Ramos (cell line): Measurements from ENCODE around the gene MYO15A.

Source experiments
- in situ Hi-C: fragments of 300-500 bp; cut with MboI; formaldehyde crosslinking; loops from one replicate; pipeline ENCODE4 v1.14.3; 2022; ENCODE audit warnings: low sequenced_read_pairs; ENCODE audit not compliant: unreplicated experiment

MYO15A gene

DNA sequence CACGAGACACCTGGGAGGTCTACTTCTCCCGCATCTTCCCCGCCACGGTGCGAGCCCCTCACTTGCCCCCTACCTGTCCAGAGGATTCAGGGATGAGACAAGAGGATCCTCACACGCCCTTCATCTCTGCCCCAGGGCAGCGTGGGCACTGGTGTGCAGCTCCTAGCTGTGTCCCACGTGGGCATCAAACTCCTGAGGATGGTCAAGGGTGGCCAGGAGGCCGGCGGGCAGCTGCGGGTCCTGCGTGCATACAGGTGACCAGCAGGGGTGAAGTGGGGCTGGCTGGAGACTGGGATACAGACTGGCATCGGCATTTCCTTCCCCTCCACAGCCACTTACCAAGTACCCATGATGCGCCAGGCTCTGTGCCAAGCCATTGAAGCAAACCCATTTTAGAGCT, 46.6 kb downstream of the MYO15A start:
- in situ Hi-C loops = no loop called here

DNA sequence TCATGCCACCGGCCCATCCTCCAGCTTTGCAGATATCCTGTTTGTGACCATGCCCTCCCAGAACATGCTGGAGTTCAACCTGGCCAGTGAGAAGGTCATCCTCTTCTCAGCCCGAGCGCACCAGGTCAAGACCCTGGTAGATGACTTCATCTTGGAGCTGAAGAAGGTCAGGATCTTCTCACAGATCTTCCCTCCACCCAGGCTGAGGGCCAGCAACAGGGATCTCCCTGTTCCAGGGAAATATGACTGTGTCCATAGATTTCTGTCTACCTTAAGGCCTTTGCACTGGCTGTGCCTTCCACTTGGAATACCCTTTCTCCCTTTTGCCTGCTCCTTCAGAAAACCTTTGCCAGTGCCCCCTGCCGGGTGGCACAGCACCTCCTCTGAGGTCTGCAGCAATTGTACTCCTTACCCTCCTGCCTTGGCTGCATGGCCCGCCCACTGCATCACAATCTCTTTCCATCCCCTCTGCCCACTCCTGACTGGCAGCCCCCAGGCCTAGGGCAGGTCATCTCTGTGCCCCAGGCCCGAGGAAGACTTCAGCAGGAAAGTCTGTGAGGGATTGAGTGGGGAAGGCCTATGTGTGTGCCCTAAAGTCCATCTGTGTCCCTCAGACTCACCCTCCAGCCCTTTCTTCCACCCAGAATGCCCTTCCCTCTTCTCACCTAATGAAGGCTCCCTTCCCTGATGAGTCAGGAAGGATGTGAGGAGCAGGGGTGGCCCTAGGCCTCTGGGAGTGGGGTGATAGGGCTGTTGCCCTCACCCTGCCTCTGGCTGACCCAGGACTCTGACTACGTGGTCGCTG, 47.8 kb downstream of the MYO15A start:
- in situ Hi-C loops = no loop called here

DNA sequence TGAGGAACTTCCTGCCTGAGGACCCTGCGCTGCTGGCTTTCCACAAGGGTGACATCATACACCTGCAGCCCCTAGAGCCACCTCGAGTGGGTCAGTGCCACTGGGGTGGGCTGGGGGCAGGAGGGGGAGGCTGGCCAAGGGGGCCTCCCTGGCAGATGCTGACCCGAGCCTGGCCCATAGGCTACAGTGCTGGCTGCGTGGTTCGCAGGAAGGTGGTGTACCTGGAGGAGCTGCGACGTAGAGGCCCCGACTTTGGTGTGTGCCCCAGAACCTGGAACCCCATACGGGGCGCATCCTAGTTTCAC, 48.4 kb downstream of the MYO15A start:
- in situ Hi-C loops = no loop called here

DNA sequence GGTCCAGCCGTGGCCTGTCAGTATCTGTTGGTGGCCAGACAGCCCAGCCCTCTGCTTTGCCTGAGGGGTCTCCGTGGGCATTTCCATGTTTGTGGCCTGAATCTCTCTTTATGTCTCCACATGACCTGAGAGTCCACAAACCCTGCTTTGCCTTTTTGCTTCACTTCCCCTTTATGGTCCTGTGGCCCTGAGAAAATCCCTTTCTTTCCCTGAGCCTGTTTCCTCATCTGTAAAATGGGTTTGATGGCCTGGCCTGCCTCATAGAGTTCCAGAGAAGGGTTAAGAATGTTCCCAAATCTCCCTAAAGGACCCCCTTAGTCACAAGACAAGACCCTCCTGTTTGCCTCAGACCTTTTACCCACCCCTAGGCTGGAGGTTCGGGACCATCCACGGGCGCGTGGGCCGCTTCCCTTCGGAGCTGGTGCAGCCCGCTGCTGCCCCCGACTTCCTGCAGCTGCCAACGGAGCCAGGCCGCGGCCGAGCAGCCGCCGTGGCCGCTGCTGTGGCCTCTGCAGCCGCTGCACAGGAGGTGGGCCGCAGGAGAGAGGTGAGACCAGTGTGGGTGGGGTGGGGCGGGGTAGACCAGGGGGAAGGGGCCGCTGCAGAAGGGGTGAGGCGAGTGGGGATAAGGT, 48.9 kb downstream of the MYO15A start:
- in situ Hi-C loops = no loop called here

DNA sequence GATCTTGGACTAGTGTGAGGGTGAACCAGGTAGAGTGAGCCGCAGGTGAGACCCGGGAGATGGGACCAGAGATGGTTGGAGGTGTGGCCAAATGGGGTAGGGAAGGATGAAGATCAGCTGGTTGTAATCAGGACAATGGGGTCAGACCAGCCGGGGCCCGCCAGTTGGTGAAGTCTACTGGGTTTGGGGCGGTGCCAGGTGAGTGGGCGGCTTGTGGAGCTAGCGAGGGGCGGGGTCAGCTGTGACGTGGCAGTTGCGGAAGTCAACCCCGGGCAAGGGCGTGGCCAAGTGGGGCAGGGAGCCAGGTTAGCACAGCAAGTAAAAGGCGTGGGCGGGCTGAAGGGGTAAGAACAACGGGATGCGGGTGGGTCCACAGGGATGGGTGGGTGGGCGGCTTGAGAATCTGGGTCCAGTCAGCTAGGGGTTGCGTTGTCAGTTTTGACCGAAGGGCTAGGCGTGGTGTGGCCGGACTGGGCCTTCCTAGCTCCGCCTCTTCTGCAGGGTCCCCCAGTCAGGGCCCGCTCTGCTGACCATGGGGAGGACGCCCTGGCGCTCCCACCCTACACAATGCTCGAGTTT, 49.6 kb downstream of the MYO15A start:
- in situ Hi-C loops = no loop called here

DNA sequence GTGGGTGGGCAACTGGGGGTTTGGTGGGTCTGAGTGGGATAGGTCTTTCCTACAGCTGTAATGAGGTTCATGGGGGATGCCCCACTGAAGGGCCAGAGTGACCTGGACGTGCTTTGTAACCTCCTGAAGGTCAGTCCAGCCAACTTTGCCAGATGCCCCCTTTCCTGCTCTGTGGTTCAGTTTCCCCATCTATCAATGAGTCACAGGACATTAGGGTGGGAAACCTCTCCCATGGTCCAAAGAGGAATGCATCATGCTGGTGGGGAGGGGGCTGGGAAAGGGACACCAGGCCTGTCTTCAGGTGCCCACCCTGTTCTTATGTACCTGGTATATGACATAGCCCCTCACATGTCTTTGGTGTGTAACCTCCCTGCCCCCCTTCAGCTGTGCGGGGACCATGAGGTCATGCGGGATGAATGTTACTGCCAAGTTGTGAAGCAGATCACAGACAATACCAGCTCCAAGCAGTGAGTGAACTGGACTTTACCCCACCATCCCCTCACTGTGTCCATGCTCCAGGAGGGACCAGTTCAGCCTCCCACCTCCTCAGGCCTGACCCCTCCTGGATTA, 51.1 kb downstream of the MYO15A start:
- in situ Hi-C loops = no loop called here

DNA sequence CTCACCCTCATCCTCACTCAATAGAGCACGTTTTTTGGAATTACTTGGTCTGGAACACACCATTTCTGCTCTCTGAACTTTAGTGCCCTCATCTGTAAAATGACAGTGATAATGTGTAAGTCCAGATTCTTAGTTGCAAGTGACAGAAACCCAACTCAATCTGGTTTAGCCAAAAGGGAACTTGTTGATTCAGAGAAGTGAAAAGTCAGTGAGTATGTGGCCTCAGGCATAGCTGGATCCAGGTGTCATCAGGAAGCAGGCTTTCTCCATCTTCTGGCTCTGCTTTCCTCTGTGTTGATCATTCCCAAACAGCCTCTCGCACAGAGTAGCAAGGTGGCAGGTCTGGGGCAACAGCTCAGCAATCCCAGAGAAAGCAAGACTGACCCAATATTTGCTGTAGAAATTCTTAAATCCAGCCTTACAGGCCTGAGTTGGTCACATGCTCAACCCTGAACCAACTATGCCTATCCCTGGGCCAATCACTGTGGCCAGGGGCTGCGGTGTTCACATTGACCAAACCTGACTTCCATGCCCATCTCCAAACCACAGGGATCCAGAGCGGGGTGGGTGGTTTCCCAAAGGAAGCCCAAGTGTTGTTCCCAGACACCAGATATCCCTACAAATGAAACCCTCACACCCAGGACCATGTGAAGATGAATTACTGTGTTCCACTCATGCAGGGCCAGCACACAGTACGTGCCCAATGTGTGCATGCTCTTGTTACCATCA, 51.7 kb downstream of the MYO15A start:
- in situ Hi-C loops = no loop called here

DNA sequence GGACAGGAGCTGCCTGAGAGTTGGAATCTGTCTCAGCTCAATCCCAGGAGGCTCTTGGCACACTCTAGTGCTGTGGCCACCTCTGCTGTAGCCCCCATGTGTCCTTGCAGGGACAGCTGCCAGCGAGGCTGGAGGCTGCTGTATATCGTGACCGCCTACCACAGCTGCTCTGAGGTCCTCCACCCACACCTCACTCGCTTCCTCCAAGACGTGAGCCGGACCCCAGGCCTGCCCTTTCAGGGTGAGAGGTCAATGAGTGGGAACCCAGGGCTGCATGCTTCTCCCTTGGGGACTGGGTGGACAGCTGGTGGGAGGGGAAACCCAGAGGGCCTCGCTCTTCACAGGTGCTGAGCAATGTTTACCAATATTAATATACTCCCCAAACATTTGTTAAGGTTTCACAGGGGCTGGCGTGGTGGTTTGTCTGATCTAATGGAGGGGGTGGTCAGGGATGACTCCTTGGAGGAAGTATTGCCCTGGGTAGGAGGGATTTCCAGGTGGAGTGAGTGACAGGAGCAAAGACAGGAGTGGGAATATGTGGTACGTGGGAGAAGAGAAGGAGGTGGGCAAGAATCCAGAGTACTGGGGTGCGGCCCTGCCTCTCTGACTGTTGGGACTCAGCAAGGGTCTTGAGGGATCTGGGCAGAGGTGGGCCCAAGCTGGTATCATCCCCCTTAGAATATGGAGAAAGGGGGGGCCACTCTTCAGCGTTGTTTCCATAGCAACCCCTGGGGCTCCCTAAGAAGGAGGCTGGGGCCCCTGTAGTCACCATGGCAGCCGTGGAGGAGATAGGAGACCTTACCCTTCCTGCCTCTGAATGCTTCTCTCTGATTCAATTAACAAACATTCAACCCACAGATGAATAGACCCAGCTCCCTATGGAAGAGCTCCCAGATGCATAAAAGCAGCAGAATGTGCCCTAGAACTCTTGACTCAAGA, 52.9 kb downstream of the MYO15A start:
- in situ Hi-C loops = no loop called here

DNA sequence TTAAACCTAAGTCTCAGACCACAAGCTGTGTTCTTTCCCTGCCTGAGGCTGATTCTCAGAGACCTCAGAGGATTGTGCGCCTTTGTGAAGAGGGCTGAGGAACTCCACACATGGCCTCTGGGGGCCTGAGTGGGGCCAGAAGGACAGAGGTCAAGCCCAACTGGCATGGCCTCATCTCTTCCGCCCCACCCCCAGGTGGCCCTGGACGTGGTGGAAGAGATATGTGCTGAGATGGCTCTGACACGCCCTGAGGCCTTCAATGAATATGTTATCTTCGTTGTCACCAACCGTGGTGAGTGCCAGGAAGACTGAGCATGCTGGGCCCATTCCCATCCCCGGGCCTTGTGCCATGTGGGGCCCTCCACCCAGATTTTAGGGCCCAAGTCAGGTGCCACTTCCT, 55.0 kb downstream of the MYO15A start:
- in situ Hi-C loops = no loop called here

DNA sequence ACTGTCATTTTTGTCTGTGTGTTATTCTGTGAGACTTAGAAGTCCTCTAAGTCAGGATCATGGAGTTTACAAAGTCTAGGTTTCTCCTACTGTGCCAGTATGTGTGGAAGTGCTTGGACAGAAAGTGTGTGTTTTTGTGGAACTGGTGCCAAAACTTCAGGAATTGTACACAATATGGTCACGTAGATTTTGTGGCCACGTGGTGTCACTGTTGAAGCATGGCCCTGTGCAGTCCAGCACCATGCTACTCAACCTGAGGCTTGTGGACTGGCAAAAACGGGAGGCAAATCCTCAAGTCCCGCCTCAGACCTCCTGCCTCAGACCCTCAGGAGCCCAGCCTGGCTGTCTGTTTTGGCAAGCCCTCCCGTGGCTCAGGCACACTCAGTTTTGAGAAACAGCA, 58.3 kb downstream of the MYO15A start:
- in situ Hi-C loops = no loop called here

DNA sequence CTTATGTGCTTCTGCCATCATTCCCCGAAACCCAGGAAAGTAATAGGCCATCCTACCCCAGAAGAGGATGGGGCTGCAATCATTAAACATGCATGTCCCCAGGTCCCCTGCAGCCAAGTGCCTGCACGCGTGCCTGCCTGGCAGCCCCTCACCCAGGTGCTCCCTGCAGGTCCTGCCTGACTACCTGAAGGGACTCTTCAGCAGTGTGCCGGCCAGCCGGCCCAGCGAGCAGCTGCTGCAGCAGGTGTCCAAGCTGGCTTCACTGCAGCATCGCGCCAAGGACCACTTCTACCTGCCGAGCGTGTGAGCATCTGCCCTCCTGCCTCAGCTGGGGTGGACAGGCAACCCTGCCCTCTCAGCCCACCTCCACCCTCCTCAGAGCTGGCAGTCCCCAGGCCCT, 58.9 kb downstream of the MYO15A start:
- in situ Hi-C loops = no loop called here

DNA sequence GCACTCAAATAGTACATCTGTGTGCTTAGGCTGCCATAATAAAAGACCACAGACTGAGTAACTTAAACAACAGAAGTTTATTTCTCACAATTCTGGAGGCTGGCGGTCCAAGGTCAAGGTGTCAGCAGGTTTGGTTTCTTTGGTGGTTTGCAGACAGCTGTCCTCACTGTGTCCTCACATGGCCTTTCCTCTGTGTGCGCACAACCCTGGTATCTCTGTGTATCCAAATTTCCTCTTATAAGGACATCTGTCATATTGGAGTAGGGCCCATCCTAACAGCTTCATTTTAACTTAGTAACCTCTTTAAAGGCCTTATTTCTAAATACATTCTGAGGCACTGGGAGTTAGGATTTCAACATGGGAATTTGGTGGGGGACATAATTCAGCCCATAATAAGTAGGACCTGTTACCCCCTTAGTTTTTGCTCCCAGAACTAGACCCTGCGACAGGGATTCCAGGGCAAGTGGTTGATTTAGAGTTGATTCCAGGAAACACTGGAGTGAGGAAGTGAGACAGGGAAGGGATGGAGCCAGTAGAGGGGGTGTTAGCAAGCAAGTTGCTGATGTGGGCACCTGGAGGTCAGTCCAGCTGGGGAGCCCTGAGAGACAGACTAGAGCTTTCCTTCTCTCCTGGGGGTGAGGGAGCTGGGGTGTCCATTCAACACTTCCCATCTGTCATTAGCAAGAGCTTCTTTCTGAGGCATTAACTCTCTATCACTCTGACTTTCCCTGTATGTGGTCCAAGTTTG, 64.1 kb downstream of the MYO15A start:
- in situ Hi-C loops = no loop called here

DNA sequence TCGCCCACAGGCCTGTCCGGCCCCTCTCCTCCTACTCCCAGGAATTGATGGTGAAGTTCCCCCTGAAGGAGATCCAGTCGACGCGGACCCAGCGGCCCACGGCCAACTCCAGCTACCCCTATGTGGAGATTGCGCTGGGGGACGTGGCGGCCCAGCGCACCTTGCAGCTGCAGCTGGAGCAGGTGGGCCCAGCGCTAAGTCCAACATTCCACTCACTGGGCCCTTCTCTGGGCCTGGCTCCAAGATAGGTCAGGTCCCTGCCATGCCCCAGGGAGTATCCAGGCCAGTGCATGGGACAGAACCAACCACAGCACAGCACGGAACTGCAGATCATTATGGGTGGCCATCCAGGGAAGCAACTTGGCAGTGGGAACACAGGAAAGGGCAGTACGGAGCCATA, 65.2 kb downstream of the MYO15A start:
- in situ Hi-C loops = no loop called here

DNA sequence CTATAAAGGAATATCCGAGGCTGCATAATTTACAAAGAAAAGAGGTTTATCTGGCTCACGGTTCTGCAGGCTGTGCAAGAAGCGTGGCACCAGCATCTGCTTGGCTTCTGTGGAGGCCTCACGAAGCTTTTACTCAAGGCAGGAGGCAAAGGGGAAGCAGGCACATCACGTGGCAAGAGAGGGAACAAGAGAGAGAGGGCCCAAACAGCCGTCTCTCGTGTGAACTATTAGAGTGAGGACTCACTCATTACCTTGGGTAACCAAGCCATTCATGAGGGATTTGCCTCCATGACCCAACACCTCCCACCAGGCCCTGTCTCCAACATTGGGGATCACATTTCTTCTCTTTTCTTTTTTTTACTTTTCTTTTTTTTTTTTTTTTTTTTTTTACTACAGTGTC, 67.6 kb downstream of the MYO15A start:
- in situ Hi-C loops = no loop called here

DNA sequence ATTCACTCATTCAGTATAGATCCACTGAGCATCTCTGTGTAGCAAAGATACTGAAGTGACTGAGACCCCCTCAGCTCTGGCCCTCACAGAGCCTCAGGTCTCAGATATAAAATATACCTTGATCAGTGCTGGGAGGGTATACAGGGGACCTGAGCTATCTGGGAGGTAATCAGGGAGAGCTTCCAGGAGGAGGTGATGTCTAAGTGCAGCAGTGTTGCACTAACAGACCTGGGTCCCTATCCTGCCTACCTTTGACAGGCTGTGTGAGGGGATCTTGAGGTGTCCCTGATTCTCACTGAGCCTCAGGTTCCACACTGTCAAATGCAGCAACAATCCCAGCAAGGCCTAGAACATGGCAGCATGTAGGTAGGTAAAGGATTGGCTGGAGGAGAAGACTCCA, 68.6 kb downstream of the MYO15A start:
- in situ Hi-C loops = no loop called here

DNA sequence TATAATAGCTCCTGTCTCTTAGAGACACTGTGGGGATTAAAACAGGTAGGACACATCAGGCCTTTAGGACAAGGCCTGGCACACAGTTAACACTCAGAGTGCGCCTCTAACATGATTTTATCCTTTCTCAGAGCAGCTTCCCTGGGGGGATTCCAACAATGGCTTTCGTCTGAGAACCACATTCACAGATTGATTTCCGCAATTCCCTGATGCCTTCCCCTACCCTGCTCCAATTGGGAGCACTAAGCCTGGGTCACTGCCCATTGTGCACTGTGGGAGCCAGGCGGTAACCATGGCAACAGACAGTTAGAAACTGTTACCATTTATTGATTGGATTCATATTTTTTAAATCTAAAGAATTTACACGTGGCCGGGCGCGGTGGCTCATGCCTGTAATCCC, 69.2 kb downstream of the MYO15A start:
- in situ Hi-C loops = no loop called here

DNA sequence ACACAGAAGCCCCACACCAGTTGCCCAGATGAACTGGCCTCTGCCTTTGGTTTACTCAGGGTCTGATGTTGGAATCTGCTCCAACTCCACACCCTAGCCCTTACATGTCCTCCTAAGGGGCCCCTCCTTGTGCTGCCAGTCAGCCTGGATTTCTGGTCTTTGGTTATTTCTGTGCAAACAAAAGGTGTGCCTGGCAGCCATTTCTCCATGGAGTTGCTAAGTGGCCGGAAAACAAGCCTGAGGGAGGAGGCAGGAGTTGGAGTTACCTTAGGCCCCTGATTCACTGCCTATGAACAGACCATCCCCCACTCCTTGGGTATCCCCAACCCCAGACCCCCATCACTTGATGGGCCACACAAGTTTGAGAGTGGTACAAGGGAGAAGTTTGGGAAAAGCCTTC, 70.6 kb downstream of the MYO15A start:
- in situ Hi-C loops = no loop called here

DNA sequence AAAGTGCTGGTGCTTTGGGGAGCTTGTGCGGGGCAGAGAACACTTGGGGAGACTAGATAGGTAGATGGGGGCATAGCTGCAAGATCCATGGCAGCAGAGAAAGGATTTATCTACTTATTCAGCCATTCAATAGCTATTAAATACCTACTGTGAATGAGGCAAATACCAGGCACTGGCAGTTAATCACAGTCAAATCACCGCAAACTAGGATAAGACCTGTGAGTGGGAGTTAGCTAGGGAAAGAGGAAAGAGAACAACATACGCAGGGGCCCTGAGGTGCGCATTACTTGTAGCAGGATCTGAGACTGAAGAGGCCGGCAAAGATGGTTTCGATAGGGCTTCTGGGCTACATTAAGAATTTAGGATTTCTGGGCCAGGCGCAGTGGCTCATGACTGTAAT, 71.2 kb downstream of the MYO15A start:
- in situ Hi-C loops = no loop called here

DNA sequence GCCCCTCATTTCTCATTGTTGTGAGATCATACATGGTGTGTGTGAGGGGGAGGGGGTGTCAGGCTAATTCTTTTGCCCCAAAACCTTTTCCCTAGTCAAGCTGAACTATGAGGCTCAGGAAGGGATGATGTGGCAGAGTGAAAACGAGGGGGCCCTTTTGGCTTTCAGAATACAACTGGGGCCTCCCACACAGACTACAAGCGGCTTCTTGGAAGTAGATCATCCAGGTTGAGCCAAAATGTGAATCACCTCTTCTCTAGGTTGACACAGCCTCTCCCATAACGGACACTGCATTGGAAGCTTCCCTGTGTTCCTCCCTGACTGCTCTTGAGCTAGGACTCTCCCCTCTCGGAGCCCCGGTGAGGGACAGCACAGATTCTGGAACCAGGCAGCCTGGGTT, 72.8 kb downstream of the MYO15A start:
- in situ Hi-C loops = no loop called here
